SK-N-SH (cell line): Measurements from ENCODE around the gene COIL. TPM values are rescaled to one million over a fixed set of nuclear protein-coding genes. Genes with fewer than 3 reads are reported as not detected.
"Not testable (repeated sequence)": the region's sequence is repeated elsewhere in the genome, so short reads cannot be mapped to it uniquely, and the experiment has no call there.

Source experiments
- CTCF ChIA-PET: fragments of 300-600, 350-600 bp; formaldehyde crosslinking; extraction: SDS; loops from one replicate; lab custom pipeline; 2021; lab: Yijun Ruan, JAX
- POLR2A ChIA-PET: fragments of 350-600 bp; sonication (Branson Sonifier 250); formaldehyde crosslinking; extraction: SDS; loops from one replicate; lab custom pipeline; 2020; ENCODE audit warnings: antibody characterized with exemption, inconsistent platforms; lab: Yijun Ruan, JAX
- DNase-seq: peaks from one replicate; pipeline ENCODE4 v3.0.0; 2012
- H2AFZ ChIP-seq: fragments of 200-600 bp; sonication (generic); 2 replicates; pipeline ENCODE4 v1.8.1; 2016; ENCODE audit warnings: antibody characterized with exemption, mild to moderate bottlenecking, low read depth
- H3F3A ChIP-seq: fragments of 200-600 bp; sonication (generic); replicated peaks from 2 replicates; pipeline ENCODE3; 2016; ENCODE audit warnings: antibody characterized with exemption, mild to moderate bottlenecking; ENCODE audit not compliant: insufficient read depth
- H3K27ac ChIP-seq, 2 experiments: fragments of 200-500 bp in 1 of 2; fragments of 200-600 bp in 1 of 2; sonication (Bioruptor generic) in 1 of 2; sonication (generic), shearing (Covaris generic) in 1 of 2; 2 replicates each; pipeline versions ENCODE4 v1.5.1 to v1.6.1; 2014 to 2016; ENCODE audit warnings: low read depth in 2 of 2, inconsistent platforms in 1 of 2, low read length in 1 of 2, mild to moderate bottlenecking in 1 of 2, mixed read lengths in 1 of 2
- H3K27me3 ChIP-seq: fragments of 200-600 bp; sonication (generic), shearing (Covaris generic); 2 replicates; pipeline ENCODE4 v1.6.1; 2016; ENCODE audit warnings: mixed run types; ENCODE audit not compliant: insufficient read depth
- H3K36me3 ChIP-seq, 2 experiments: fragments of 200-500 bp in 1 of 2; fragments of 200-600 bp in 1 of 2; sonication (Bioruptor generic) in 1 of 2; sonication (generic) in 1 of 2; replicated peaks in 1 of 2; 2 replicates each; pipeline versions ENCODE3 to v1.5.1; 2014 to 2016; ENCODE audit warnings: low read length in 1 of 2, mild to moderate bottlenecking in 1 of 2; ENCODE audit not compliant: insufficient read depth in 2 of 2, control insufficient read depth in 1 of 2
- H3K4me1 ChIP-seq, 2 experiments: fragments of 200-500 bp in 1 of 2; fragments of 200-600 bp in 1 of 2; sonication (Bioruptor generic) in 1 of 2; sonication (generic), shearing (Covaris generic) in 1 of 2; 2 replicates each; pipeline versions ENCODE4 v1.5.1 to v1.6.1; 2014 to 2016; ENCODE audit warnings: low read depth in 1 of 2, low read length in 1 of 2, mixed run types in 1 of 2; ENCODE audit not compliant: insufficient read depth in 2 of 2, control insufficient read depth in 1 of 2
- H3K4me2 ChIP-seq: fragments of 200-600 bp; sonication (generic), shearing (Covaris generic); 2 replicates; pipeline ENCODE4 v1.6.1; 2017; ENCODE audit warnings: mixed run types
- H3K4me3 ChIP-seq, 2 experiments: fragments of 200-500 bp in 1 of 2; fragments of 200-600 bp in 1 of 2; sonication (Bioruptor generic) in 1 of 2; sonication (generic), shearing (Covaris generic) in 1 of 2; 2 replicates each; pipeline versions ENCODE4 v1.5.1 to v1.8.1; 2014 to 2016; ENCODE audit warnings: low read depth in 2 of 2, inconsistent platforms in 1 of 2, low read length in 1 of 2, mild to moderate bottlenecking in 1 of 2, mixed read lengths in 1 of 2, moderate library complexity in 1 of 2
- H3K79me2 ChIP-seq: fragments of 200-600 bp; sonication (generic); 2 replicates; pipeline ENCODE4 v1.8.1; 2017; ENCODE audit warnings: mild to moderate bottlenecking; ENCODE audit not compliant: insufficient read depth
- H3K9ac ChIP-seq: fragments of 200-600 bp; sonication (generic); 2 replicates; pipeline ENCODE4 v1.6.1; 2017; ENCODE audit warnings: mixed run types
- H3K9me2 ChIP-seq: fragments of 200-600 bp; sonication (generic); 2 replicates; pipeline ENCODE4 v1.6.1; 2017; ENCODE audit warnings: mixed run types
- H3K9me3 ChIP-seq: fragments of 200-600 bp; sonication (generic); 2 replicates; pipeline ENCODE4 v1.6.1; 2017; ENCODE audit warnings: mixed run types, mild to moderate bottlenecking, moderate library complexity
- H4K20me1 ChIP-seq: fragments of 200-600 bp; sonication (generic); 2 replicates; pipeline ENCODE4 v1.6.1; 2017; ENCODE audit warnings: mild to moderate bottlenecking, mixed run types; ENCODE audit not compliant: insufficient read depth
- CHD2 ChIP-seq: fragments of 150-350 bp; IDR thresholded peaks from 2 replicates; pipeline ENCODE4 v1.6.1; 2018; ENCODE audit warnings: low read length; ENCODE audit not compliant: partially characterized antibody
- EP300 ChIP-seq, 2 experiments: IDR thresholded peaks; 2 replicates each; pipeline versions ENCODE4 v1.4.0 to v1.6.1; 2012; ENCODE audit warnings: borderline replicate concordance in 1 of 2, low read depth in 1 of 2, low read length in 1 of 2
- GABPA ChIP-seq: IDR thresholded peaks from 2 replicates; pipeline ENCODE4 v1.4.0; 2012; ENCODE audit warnings: low read depth, mild to moderate bottlenecking
- GATA2 ChIP-seq: sonication (generic); formaldehyde crosslinking; IDR thresholded peaks from 2 replicates; pipeline ENCODE4 v1.5.0; 2020; ENCODE audit warnings: mild to moderate bottlenecking, missing genetic modification reagents
- MEF2A ChIP-seq: IDR thresholded peaks from 2 replicates; pipeline ENCODE4 v1.4.0; 2012; ENCODE audit warnings: low read depth, borderline replicate concordance
- RAD21 ChIP-seq: IDR thresholded peaks from 2 replicates; pipeline ENCODE4 v1.6.1; 2012; ENCODE audit warnings: mild to moderate bottlenecking, low read length
- WGBS: methylation state at CpG from one replicate; pipeline ENCODE4 v1.1.6; 2017; ENCODE audit warnings: low lambda C conversion rate; 5-methylcytosine and 5-hydroxymethylcytosine counted together
- polyA plus RNA-seq, 3 experiments: library from polyadenylated mRNA; depleted of rRNA; stranded (reverse); fragments of >200 nt; gene quantifications; 2 replicates each; pipeline ENCODE4 v1.2.3, GENCODE V29; 2012
- TF ChIP-seq, protein P1 (sequence below): IDR thresholded peaks from 2 replicates; pipeline ENCODE4 v1.6.1; 2012; ENCODE audit warnings: mild to moderate bottlenecking, low read depth, low read length, moderate library complexity

Gene COIL
- polyA plus RNA-seq, 1 of the 3 experiments (the other 2 are of a cell fraction), result 3.9 TPM

GRCh38 chr17:56970974-56971373 lies 10.1 kb upstream of the COIL start:
- Histone ChIP-seq H3K36me3 (no peaks in the 10 kb centered on the region), H3K27me3 (no peaks in the 10 kb centered on the region; the same call in 1 of the 2 replicates), H3K27ac (no peak overlapping the region), H3F3A (no peaks in the 10 kb centered on the region), H3K9me2 (no peaks in the 10 kb centered on the region), H3K79me2 (no peaks in the 10 kb centered on the region), H3K4me2 (no peak overlapping the region), H3K4me1 (peaks cover 0 to 5% of the 10 kb centered on the region in 2 experiments; a peak in 1 of 4 replicates), H3K9me3 (no peaks in the 10 kb centered on the region), H2AFZ (no peak overlapping the region), H3K4me3 (no peak overlapping the region), H4K20me1 (no peaks in the 10 kb centered on the region), H3K9ac (no peak overlapping the region)
- POLR2A ChIA-PET, result no interaction called here
- DNase-seq, result no peak
- CTCF ChIA-PET, result interaction anchor here (0.9 to 1.0 kb wide), 2 partner anchors 9 to 37 kb away, joined by 3 to 4 read pairs; no protein-coding TSS in a partner anchor
- TF ChIP-seq CHD2, result no peak
- TF ChIP-seq, protein P1, sequence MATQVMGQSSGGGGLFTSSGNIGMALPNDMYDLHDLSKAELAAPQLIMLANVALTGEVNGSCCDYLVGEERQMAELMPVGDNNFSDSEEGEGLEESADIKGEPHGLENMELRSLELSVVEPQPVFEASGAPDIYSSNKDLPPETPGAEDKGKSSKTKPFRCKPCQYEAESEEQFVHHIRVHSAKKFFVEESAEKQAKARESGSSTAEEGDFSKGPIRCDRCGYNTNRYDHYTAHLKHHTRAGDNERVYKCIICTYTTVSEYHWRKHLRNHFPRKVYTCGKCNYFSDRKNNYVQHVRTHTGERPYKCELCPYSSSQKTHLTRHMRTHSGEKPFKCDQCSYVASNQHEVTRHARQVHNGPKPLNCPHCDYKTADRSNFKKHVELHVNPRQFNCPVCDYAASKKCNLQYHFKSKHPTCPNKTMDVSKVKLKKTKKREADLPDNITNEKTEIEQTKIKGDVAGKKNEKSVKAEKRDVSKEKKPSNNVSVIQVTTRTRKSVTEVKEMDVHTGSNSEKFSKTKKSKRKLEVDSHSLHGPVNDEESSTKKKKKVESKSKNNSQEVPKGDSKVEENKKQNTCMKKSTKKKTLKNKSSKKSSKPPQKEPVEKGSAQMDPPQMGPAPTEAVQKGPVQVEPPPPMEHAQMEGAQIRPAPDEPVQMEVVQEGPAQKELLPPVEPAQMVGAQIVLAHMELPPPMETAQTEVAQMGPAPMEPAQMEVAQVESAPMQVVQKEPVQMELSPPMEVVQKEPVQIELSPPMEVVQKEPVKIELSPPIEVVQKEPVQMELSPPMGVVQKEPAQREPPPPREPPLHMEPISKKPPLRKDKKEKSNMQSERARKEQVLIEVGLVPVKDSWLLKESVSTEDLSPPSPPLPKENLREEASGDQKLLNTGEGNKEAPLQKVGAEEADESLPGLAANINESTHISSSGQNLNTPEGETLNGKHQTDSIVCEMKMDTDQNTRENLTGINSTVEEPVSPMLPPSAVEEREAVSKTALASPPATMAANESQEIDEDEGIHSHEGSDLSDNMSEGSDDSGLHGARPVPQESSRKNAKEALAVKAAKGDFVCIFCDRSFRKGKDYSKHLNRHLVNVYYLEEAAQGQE, result no peak
- WGBS, result 81% methylated on average over 1 of the region's 1 CpG

DNA sequence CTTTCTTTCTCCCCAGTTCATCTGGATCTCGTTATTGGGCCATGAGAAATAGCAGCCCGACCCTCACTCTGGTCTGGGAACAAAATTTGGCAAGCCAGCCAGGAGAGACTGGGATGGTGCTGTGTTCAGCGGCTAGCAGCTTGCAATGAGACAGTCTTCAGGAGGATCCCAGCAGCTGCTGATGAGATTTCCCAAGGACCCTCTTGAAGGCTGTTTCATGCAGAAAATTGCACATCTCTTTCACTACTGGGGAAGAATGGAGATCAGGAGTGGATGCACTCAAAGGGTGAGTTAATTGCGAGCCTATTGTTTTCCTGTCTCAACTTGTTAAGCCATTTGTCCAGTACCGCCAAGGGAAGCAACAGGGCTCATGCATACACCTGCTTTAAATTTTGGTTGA lies 5.5 kb upstream of the COIL start:
- 48% methylated on average over 5 of the region's 5 CpGs for WGBS
- ChIA-PET CTCF (interaction anchor here (0.7 to 3.7 kb wide), 6 partner anchors 9 to 186 kb away, joined by 3 to 23 read pairs (median 4); partner anchors contain the start of gene SCPEP1), POLR2A (interaction anchor here (0.8 to 1.6 kb wide), 2 partner anchors 9 to 11 kb away, joined by 3 to 5 read pairs; partner anchors contain the start of gene SCPEP1)
- H3K4me2 ChIP-seq, result no peak overlapping the region
- DNase-seq, result no peak
- peak in 1 of 2 experiments; percentile 49; a peak in 1 of 4 replicates for TF ChIP-seq EP300 (IDR thresholded peaks at IDR 0.05; ENCODE audit: borderline replicate concordance in 1 of 2, low read depth in 1 of 2, low read length in 1 of 2)
- TF ChIP-seq GATA2 (CRISPR knock-in tag), result 0 out of 2 replicates have a peak, but pooled peaks have one; percentile 12
- TF ChIP-seq GABPA, result no peak
- TF ChIP-seq RAD21, result no peak
- TF ChIP-seq MEF2A, result no peak
- no peak overlapping the region for H2AFZ ChIP-seq
- no peak overlapping the region for H3K9ac ChIP-seq
- H3K36me3 ChIP-seq, result no peaks in the 10 kb centered on the region
- H3K9me3 ChIP-seq, result no peaks in the 10 kb centered on the region
- H4K20me1 ChIP-seq, result no peaks in the 10 kb centered on the region
- no peaks in the 10 kb centered on the region for H3K79me2 ChIP-seq
- no peak overlapping the region for H3K4me3 ChIP-seq
- peaks cover 0 to 10% of the 10 kb centered on the region in 2 experiments; a peak in 1 of 4 replicates for H3K4me1 ChIP-seq
- no peaks in the 10 kb centered on the region; the same call in 1 of the 2 replicates for H3K27me3 ChIP-seq
- H3K27ac ChIP-seq, result peak overlapping the region in 1 of 2 experiments; percentile 66; a peak in 2 of 4 replicates
- H3F3A ChIP-seq, result no peaks in the 10 kb centered on the region
- no peaks in the 10 kb centered on the region for H3K9me2 ChIP-seq

DNA sequence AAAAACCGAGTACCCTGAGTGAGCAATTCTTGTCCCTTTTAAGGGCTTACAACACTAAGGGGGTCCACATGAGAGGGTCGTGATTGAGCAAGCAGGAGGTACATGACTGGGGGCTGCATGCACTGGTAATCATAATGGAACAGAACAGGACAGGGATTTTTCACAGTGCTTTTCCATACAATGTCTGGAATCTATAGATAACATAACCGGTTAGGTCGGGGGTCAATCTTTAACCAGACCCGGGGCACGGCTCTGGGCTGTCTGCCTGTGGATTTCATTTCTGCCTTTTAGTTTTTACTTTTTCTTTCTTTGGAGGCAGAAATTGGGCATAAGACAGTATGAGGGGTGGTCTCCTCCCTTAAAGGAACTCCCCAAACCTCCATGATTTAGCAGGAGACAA lies 4.8 kb upstream of the COIL start:
- not testable (repeated sequence) for H3K9me3 ChIP-seq, H3K36me3 ChIP-seq, DNase-seq, H2AFZ ChIP-seq, H3K9ac ChIP-seq, H3K4me3 ChIP-seq, H4K20me1 ChIP-seq, H3K27me3 ChIP-seq, H3F3A ChIP-seq, H3K4me2 ChIP-seq, H3K4me1 ChIP-seq, H3K9me2 ChIP-seq, H3K79me2 ChIP-seq
- 75% methylated on average over 6 of the region's 6 CpGs for WGBS
- H3K27ac ChIP-seq, result peak overlapping the region in 1 of 2 experiments; percentile 66; a peak in 1 of 4 replicates
- POLR2A ChIA-PET, result interaction anchor here (1.6 kb wide), 1 partner anchor 12 kb away, joined by 5 read pairs; the partner anchor contains the start of gene SCPEP1
- CTCF ChIA-PET, result interaction anchor here (0.7 to 3.7 kb wide), 6 partner anchors 10 to 186 kb away, joined by 3 to 23 read pairs (median 3); partner anchors contain the start of gene SCPEP1

- WGBS, result 81% methylated on average over 6 of the region's 9 CpGs
- H3K27ac ChIP-seq, DNase-seq, H3K36me3 ChIP-seq, H2AFZ ChIP-seq, H3K9me3 ChIP-seq, H3F3A ChIP-seq, H4K20me1 ChIP-seq, H3K4me3 ChIP-seq, H3K9me2 ChIP-seq, H3K9ac ChIP-seq, H3K27me3 ChIP-seq, H3K4me2 ChIP-seq, H3K4me1 ChIP-seq, POLR2A ChIA-PET, H3K79me2 ChIP-seq: not testable (repeated sequence)
- CTCF ChIA-PET, result interaction anchor here (0.8 to 1.1 kb wide), 4 partner anchors 11 to 1035 kb away, joined by 3 to 5 read pairs (median 3); no protein-coding TSS in a partner anchor
Measured at GRCh38 chr17:56965241-56965640, 4.4 kb upstream of the COIL start.
